ENCODE measurements around the gene GALNT10.

Gene GALNT10

DNA sequence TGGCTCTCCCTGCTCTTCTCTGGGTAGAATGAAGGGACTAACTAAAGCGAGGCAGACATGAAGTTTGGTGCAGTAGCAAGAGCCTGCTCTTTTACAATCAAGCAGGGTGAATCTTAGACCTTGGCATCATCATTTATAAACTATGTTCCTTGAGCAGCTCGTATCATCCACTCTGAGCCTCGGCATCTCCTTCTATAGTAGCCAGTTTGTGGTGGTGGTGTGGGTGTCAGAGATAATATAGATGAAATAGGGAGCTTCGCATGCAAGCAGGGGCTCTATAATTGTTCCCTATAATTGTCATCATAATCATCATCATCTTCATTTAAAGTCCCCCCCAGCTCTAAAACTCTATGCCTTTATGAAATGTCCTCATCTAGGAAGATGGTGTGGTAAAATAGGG, 182.8 kb downstream of the GALNT10 start:
- DNase-seq (ENCODE audit: low read depth in 2 of 2, low spot score in 1 of 2): no peak

DNA sequence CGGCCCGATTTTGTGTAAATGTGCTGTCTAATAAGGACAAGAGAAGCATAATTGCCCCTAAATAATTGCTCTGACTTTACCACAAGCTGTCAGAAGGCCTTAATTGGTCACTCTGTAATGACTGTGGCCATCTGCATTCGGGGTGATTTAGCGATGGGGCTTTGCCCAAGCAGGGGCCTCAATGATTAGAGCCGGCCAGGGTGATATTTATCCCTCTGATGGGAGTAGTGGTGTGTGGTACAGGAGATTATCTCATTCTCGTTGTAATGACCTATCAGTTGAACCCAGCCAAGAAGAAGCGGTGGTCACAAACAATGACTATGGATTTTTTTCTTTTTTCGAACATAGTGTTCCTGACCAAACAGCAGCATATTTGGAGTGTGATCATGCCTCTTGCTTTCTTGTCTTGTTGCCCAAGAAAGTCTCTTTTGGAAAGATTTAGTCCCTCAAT, 183.2 kb downstream of the GALNT10 start:
- DNase-seq (ENCODE audit: low read depth in 2 of 2, low spot score in 1 of 2): no peak

DNA sequence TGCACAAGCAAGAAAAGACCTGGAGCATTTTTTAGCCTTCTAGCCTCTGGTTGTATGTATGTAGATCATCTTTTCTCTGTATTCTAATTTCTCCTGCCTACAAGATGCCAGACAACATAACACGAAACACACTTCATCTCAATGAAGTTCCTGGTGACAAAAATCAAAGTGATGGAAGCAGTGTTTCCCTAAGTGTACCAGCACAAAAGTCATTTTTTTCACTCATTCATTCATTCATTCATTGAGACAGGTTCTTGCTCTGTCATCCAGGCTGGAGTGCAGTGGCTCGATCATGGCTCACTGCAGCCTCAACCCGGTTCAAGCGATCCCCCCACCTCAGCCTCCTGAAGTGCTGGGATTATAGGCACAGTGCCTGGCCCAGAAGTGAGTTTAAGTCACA, 183.7 kb downstream of the GALNT10 start:
- no peak for DNase-seq (ENCODE audit: low read depth in 2 of 2, low spot score in 1 of 2)

DNA sequence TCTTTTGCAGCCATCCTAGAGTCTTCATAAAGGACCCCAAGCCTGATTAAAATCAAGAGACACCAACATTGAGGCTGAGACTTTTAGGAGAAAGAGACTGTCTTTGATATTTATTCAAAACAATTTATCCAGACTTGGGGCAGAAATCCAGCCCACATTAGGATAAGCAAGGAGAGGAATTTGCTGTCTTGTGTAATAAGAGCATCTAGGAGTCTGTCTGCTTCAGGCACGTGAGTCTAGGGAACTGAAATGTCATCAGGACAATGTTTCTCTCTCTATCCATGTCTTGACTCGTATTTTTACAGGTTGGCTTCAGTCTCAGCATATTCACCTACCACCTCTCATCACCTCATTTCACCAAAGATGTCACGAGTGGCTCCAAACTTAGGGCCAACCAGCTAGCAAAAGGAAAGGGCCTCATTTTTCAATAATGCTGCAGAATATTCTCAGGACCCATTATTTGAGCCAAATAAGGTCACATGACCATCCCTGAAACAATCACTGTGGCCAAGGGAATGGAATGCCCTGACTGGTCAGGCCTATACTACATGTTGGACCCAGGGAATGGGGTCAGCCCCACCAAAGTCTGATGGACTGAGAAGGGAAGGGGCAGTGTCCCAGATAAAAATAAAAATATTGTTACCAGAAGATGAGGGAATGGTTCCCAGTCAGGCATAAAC, 184.9 kb downstream of the GALNT10 start:
- no peak for DNase-seq (ENCODE audit: low read depth in 2 of 2, low spot score in 1 of 2)

DNA sequence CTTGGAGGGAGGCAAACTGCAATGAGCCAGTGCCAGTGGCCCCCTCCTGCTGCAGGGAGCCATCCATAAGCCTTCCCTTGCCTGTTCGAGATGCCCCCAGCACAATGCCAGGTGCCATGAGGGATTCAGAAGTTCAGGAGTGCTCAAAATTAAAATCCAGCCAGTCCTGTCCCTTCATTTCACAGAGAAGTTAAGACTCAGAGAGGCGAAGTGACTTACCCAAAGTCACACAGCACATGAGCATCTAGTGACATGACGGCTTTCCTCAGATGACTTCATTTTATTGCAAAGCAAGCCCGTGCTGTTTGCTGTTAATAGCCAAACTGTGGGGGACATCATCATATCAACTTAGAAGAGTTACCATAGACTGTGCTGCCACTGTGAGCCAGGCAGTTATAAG, 185.9 kb downstream of the GALNT10 start:
- DNase-seq (ENCODE audit: low read depth in 2 of 2, low spot score in 1 of 2): no peak

DNA sequence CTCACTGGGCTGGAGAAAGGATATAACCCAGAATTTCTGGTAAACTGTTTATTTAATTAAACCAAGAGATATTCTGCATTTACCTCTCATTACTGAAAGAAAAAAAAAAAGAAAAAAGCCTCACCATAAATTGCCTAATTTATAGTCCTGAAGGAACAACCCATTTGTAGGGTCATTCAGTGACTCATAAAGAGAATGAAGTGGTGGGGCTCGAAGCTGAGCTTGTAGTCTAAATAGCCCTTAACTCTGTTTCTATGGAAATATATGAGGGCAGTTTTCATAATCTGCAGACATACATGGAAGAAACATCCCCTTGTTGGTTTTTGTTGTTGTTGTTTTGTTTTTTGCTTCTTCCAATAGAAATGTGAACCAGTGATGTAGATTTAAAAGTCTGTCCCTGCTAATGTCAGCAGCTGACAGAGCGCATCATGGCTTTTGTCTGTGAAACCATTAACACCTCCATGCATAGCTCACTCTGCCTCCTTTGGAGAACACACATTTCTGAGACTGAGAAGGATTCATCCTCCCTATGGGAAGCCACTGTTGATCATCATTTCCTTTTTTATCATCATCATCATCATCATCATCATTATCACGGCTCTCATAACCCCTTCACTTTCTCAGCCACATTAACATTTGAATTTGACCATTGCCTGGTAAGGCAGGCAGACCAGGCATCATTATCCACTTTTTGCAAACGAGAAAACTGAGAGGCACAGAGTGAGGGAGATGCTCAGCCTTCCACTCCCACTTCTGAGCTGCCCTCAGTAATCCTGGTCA, 187.4 kb downstream of the GALNT10 start:
- DNase-seq (ENCODE audit: low read depth in 2 of 2, low spot score in 1 of 2): no peak

DNA sequence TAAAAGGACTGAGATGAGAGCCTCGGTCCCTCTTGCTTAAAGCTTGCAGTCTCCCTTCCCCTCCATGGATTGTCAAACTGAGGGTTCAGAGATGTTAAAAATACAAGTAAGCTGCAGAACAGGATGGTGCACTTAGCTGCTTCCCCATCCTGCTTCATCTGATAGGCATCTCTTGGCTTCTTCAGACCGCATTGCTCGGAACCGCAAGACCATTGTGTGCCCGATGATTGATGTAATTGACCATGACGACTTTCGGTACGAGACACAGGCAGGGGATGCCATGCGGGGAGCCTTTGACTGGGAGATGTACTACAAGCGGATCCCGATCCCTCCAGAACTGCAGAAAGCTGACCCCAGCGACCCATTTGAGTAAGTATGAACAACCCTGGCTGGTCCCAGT, 189.7 kb downstream of the GALNT10 start:
- no peak for DNase-seq (ENCODE audit: low read depth in 2 of 2, low spot score in 1 of 2)

DNA sequence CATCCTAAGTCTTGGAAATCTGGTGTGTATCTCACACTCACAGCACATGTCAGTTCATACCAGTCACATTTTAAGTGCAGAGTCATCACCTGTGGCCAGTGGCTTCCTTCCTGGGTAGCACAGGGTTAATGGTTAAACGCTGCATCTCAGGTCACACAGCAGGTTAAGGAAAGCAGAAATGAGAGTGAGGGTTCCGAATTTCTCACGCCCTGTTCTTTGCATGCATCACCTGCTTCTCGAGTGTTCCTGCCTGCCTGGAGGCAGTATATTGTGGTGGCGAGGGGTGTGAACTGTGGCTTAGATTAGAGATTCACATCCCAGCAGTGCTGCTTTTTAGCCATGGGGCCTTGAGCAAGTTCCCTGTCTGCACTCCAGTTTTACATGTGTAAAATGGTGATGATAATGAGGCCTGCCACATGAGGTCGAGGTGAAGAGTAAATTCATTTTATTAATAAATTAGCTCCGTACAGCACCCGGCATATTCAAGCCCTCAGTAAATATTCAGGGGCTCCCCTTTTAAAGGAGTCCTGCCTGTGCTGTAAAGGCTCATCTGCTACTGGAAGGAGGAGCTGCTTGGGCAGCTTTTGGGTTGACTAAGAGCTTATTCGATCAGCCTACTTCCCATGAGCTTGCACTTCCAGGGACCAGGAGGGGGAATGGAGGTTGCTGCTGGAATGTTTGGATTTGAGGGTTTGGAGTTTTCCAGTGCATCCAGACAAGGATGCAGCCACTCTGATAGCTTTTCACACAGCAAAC, 194.1 kb downstream of the GALNT10 start:
- no peak for DNase-seq (ENCODE audit: low read depth in 2 of 2, low spot score in 1 of 2)

DNA sequence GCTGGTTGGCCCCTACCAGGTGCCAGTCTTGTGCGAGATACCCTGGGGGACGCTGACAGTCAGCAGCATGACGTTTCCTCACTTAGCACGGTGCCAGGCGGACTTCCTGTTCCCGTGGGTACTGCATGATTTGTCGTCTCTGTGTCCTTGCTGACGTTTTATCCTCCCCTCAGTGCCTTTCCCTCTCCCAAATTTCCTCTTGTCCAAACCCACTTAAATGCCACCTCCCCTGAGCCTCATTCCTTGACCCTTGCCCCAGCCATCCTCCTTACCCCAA, 194.6 kb downstream of the GALNT10 start:
- DNase-seq (ENCODE audit: low read depth in 2 of 2, low spot score in 1 of 2): no peak

DNA sequence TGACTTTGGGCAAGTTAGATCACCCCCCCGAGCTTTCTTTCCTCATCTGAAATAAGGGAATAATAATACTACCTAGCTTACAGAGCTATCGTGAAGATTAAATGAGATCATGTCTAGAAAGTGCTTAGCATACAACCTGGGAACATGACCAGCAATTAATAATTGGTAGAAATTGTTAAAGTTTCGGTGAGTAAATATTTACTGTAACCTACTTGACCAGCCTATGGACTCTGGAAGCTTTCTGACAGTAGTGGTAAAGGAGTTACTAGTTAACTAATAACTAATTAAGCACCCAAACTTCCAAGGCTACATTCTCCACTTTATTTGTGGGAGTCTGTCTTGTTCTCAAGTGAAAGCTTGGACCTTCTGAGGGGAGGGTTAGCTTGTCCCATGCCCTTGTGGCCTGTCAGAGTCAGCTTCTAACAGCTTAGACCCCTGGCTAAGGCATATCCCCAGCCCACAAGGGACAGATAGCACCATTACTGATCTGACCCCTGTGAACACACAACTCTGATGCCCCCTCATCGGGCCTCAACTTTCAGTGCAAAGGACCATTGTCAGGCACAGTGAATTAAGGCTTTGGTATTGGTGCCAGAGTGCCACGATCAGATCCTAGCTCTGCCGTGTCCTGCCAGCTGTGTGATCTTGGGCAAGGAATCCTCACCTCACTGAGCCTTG, 196.6 kb downstream of the GALNT10 start:
- DNase-seq (ENCODE audit: low read depth in 2 of 2, low spot score in 1 of 2): no peak

DNA sequence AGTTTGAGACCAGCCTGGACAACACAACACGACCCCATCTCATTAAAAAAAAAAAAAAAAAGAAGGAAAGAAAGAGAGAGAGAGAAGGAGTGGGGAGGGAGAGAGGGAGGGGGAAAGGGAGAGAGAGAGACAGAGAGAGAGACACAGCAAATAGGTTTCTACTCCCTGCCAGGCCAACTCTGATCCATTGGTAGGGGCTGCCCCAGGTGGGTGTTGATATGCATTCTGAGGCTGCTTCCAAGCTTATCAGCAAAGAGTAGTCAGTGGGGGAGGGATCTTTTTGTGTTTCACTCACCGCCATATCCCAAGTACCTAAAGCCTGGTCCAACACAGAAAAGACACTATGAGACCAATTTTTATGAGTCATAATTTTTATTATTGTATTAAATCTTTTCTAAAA, 198.3 kb downstream of the GALNT10 start:
- DNase-seq (ENCODE audit: low read depth in 2 of 2, low spot score in 1 of 2): no peak

DNA sequence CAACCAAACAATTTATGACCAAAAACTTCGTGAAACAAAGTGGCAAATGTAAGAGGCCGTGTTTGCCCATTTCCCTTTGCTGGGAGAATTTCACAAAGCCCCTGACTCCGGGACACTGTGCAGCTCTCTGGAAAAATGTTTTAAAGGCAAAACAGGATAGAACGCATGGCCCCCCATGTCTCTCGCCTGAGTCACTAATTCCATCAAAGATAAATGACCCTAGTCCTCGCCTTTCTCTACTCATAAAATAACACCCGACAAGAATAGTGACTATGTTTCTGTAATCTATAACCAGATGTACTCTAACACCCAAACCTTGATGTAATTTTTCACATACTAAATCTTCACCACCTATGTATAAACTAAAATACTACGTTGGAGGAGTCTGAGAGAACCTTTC, 199.6 kb downstream of the GALNT10 start:
- DNase-seq (ENCODE audit: low read depth in 2 of 2, low spot score in 1 of 2): no peak

DNA sequence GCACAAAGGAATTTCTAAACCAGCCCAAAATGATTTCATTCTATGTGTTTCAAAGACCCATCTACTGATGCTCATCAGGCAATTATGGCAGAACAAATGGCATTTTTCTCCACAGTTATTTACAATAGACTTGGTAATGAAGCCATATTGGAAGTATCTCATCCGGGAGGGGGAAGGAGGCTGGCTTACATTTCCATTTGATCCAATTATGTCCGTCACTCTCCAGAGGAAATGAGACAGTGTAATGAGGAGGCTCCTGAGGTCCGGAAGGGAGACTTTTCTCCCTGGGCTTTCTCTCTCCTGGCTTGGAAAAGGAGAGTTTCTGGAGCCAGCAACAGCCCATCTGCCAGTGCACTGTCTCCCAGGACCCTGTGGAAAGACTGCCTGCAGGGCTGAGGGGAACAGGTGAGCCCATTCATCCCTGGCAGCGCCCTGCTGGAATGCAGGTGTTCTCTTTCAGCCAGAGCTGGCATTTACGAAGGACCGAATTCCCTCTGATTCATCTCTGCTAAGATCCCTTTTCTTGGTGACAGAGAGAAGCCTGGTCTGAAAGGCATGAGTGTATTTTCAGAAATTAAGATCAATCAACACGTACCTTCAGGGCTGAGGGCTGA, 200.3 kb downstream of the GALNT10 start:
- DNase-seq (ENCODE audit: low read depth in 2 of 2, low spot score in 1 of 2): no peak

DNA sequence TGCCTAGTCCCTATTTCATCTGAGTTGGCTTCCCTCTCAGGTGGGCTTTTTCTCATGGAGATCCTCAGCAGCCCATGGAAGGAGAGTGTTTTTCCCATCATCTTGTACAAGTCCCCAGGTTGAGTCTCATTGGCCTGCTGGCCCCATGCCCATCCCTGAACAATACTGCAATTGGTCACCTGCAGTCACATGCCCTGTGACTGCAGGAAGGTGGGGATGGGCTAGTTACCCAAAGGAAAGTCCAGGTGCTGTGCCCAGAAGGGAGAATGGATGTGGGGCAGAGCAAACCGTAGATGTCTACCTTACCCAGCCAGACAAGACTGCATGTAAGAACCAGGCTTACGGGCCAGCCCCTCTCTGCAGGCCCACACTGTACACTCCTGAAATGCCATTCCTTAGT, 201.3 kb downstream of the GALNT10 start:
- no peak for DNase-seq (ENCODE audit: low read depth in 2 of 2, low spot score in 1 of 2)

DNA sequence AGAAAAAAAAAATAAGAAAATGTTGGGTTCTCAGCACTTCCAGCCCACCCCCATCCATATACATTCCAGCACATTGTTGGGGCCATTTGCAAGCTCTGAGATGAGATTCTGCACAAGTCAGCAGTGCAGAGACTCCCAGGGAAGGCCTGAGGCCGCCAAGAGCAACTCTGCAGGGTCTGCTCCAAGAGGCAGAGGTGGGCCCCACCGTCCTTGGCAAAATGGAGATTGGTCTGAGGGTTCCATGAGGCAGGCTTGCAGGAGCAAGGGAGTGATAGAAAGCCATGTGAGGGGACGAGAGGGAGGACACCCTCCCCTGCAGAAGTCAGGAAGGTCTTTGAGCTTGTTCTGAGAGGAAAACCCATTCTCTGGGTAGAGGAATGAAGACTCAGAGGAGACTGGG, 203.3 kb downstream of the GALNT10 start:
- no peak for DNase-seq (ENCODE audit: low read depth in 2 of 2, low spot score in 1 of 2)

DNA sequence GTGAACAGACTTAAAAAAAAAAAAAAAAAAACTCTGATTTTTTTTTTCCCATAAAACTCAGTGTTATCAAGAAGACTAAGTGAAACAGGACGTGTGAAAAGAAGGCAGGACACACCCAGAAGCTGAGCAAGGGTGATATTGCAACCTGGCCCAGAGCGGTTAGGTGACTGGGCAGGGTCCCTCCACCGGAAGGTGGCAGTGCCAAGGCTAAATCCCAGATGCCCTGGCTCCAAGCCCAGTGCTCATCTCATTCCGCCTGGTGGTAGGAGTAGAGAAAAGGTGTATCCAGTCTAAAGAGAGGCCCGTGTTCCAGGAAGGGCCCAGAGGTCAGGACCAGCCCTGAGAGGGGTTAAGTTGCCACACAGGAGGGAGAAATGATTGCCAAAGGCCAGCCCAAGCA, 203.8 kb downstream of the GALNT10 start:
- no peak for DNase-seq (ENCODE audit: low read depth in 2 of 2, low spot score in 1 of 2)

DNA sequence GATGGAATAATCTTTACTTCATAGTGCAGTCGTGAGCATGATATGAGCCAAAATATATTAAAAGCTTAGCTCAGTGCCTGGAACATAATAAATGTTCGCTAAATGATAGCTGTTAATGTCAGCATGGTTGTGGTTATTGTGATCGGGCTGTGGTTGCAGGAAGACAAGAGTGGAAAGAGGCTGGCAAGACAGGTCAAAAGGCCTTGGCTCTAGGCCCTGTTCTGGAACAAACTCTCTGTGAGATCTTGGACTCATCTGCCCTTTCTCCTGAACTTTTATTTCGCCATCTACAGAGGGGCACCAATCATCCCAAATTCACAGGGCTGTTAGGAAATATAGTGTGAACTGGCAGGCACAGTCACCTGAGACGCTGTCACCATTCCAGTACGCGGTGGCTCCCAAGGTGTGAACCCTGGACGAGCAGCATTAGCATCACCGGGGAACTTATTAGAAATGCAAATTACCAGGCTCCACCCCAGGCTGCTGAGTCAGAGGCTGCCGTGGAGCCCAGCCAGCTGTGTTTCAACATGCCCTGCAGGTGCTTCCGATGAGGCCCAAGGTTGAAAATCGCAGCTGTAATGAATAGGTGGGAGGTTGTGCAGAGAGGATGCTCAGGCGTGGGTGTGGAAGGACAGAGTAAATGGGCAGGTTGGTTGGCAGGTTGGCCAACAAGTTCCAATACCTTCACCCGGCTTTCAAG, 205.0 kb downstream of the GALNT10 start:
- no peak for DNase-seq (ENCODE audit: low read depth in 2 of 2, low spot score in 1 of 2)

DNA sequence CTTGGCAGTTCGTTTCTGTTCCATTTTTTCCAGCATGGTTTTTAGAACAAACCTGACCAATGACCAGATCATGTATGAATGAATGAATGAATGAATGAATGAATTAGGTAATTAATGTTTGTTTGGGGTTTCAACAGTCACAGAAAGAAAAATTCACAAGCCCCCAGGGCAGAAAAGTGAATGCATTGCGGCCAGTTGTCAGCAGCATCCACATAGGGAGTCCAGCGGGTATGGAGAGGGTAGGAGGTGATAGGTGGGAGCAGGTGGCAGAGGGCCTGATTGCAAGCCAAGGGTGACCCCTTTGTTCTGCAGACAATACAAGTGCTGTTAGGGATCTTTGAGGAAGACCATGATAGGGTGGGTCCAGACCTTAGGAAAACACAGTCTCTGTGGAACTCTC, 205.6 kb downstream of the GALNT10 start:
- no peak for DNase-seq (ENCODE audit: low read depth in 2 of 2, low spot score in 1 of 2)

DNA sequence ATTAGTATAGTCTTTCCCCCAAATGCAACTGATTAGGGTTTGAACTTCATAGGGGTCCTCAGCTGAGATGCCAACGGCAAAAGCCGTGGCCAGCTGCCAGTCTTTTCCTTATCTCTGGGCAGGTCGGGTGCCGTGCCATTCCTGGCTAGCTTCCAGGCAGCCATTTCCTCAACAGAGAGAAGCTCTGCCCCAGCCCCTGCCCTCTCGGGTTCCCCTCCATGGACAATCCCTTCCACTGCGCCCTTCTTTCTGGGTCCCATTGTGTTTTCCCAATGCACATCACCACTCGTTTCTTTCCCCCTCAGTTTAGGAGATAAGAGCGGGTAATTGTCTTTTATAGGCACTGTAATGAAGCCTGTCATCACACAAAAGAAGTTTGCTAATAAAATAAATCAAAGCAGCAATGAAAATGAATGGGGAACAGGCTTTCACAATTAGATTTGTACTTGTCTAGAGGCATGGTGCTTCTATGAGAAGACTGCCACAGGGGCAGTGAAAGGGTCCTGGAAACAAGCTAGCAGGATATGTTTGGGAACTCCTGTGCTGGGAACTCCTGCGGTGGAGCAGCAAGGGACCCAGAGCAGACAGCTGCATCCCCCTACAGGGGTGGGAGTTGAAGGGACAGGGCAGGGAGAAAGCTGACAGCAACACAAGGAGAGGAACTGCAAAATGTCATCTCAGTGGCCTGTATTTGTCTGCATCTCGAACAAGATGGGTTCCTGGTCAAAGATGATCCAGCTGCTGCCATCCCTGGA, 207.3 kb downstream of the GALNT10 start:
- DNase-seq (ENCODE audit: low read depth in 2 of 2, low spot score in 1 of 2): no peak

DNA sequence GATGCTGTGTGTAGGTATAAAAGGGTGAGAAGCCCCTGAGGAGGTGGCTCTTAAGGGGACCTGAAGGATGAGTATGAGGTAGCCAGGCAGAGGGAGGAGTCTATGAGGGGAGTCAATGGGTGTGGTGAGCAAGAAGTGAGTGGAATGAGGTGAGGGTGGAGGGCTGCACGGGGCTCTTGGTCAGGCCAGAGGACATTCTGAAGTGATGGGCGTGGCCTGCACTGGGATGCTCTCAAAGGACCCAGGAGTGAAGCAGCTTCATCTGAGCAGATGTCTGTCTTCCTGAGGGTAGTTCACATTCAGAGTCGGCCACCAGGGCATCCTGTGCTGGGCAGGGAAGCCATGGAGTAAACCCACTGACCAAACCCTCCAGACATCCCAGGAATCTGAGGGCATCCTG, 210.1 kb downstream of the GALNT10 start:
- no peak for DNase-seq (ENCODE audit: low read depth in 2 of 2, low spot score in 1 of 2)
